GM13976 (cell line): Measurements from ENCODE around the gene FAM43B.

ENCODE experiments used
- DNase-seq: peaks from one replicate; pipeline ENCODE4 v3.0.0; 2012; ENCODE audit warnings: low spot score
- CTCF ChIP-seq: IDR thresholded peaks from 2 replicates; pipeline ENCODE4 v1.5.1; 2012; ENCODE audit warnings: borderline replicate concordance, mild to moderate bottlenecking; ENCODE audit not compliant: insufficient read depth; ENCODE audit errors: extremely low read depth, missing control alignments, control extremely low read depth
- in situ Hi-C: fragments of 300-500 bp; cut with MboI; formaldehyde crosslinking; loops from one replicate; pipeline ENCODE4 v1.12.0; 2022; ENCODE audit warnings: low sequenced_read_pairs, mixed read lengths, inconsistent platforms; ENCODE audit not compliant: unreplicated experiment

The FAM43B gene

GRCh38 chr1:20590306-20590777 lies 38.0 kb downstream of the FAM43B start:
- TF ChIP-seq CTCF, result no peak
- DNase-seq, result no peak
- in situ Hi-C loops, result no loop called here

GRCh38 chr1:20593756-20594155 lies 41.4 kb downstream of the FAM43B start:
- no peak for TF ChIP-seq CTCF
- in situ Hi-C loops, result no loop called here
- no peak for DNase-seq

DNA sequence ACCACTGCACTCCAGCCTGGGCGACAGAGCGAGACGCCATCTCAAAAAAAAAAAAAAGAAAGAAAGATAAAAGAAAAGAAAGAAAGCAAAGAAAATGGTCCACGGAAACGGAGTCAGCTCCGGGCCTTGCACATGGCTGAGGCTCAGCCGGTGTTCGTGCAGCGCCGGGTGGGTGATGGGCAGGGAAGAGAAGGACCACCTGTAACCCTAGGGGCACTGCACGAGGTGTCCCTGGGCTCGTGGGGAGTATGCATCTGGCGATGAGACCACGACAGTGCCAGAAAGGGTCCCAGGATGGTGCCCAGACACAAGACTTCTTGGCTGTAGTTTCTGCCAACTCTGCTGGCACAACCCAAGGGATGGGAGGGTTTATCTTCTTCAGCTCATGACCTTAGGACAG lies 42.4 kb downstream of the FAM43B start:
- no peak for DNase-seq
- no peak for TF ChIP-seq CTCF
- in situ Hi-C loops, result no loop called here

GRCh38 chr1:20596106-20596505 lies 43.7 kb downstream of the FAM43B start:
- no peak for DNase-seq
- in situ Hi-C loops, result no loop called here
- TF ChIP-seq CTCF, result no peak

- TF ChIP-seq CTCF, result no peak
- in situ Hi-C loops, result no loop called here
- no peak for DNase-seq
Measured at GRCh38 chr1:20597650-20598049, 45.3 kb downstream of the FAM43B start.

GRCh38 chr1:20600156-20600555 lies 47.8 kb downstream of the FAM43B start:
- no peak for DNase-seq
- in situ Hi-C loops, result no loop called here
- TF ChIP-seq CTCF, result no peak
